Liver (tissue), 9 donors: Measurements from ENCODE around the gene SMYD3. TPM values are rescaled to one million over a fixed set of nuclear protein-coding genes. Genes with fewer than 3 reads are reported as not detected.

Source experiments
- DNase-seq: peaks from one replicate; pipeline ENCODE4 v3.0.0-alpha.2; 2017; ENCODE audit warnings: low spot score
- H3K27ac ChIP-seq, 2 donors: one replicate each; pipeline ENCODE4 v1.7.0; 2013; ENCODE audit warnings: inconsistent platforms in 2 of 2, low read length in 2 of 2, control low read depth in 1 of 2, low read depth in 1 of 2, mild to moderate bottlenecking in 1 of 2
- H3K27me3 ChIP-seq, 4 donors: one replicate each; pipeline versions ENCODE4 v1.6.1 to v1.7.0; 2013; ENCODE audit warnings: low read length in 3 of 4, inconsistent platforms in 1 of 4, mild to moderate bottlenecking in 1 of 4, moderate library complexity in 1 of 4; ENCODE audit not compliant: control insufficient read depth in 4 of 4, insufficient read depth in 4 of 4
- H3K36me3 ChIP-seq, 4 donors: one replicate each; pipeline versions ENCODE4 v1.6.1 to v1.7.0; 2013; ENCODE audit warnings: low read length in 3 of 4, mild to moderate bottlenecking in 3 of 4, low read depth in 1 of 4, moderate library complexity in 1 of 4; ENCODE audit not compliant: control insufficient read depth in 4 of 4, insufficient read depth in 3 of 4
- H3K4me1 ChIP-seq, 4 donors: one replicate each; pipeline versions ENCODE4 v1.6.1 to v1.7.0; 2013; ENCODE audit warnings: low read length in 3 of 4, mild to moderate bottlenecking in 3 of 4, moderate library complexity in 1 of 4; ENCODE audit not compliant: control insufficient read depth in 4 of 4, insufficient read depth in 4 of 4
- H3K4me3 ChIP-seq, 3 donors: one replicate each; pipeline versions ENCODE4 v1.6.1 to v1.7.0; 2013; ENCODE audit warnings: low read length in 3 of 3, control low read depth in 1 of 3, low read depth in 1 of 3, mild to moderate bottlenecking in 1 of 3
- H3K9ac ChIP-seq, 2 donors: one replicate each; pipeline ENCODE4 v1.7.0; 2013; ENCODE audit warnings: low read length in 2 of 2, mild to moderate bottlenecking in 2 of 2, moderate library complexity in 2 of 2, control low read depth in 1 of 2, low read depth in 1 of 2
- H3K9me3 ChIP-seq, 4 donors: one replicate each; pipeline versions ENCODE4 v1.6.1 to v1.7.0; 2013; ENCODE audit warnings: low read length in 3 of 4; ENCODE audit not compliant: control insufficient read depth in 4 of 4
- EGR1 ChIP-seq, 2 donors: IDR thresholded peaks; 2 replicates each; pipeline ENCODE4 v1.6.1; 2016 to 2018; ENCODE audit warnings: antibody characterized with exemption in 2 of 2, low read depth in 2 of 2
- FOXA2 ChIP-seq: IDR thresholded peaks from 2 replicates; pipeline ENCODE4 v1.6.1; 2016; ENCODE audit warnings: antibody characterized with exemption
- GABPA ChIP-seq, 2 donors: IDR thresholded peaks in 1 of 2; conservative IDR thresholded peaks in 1 of 2; 2 replicates each; pipeline ENCODE4 v1.6.1; 2016; ENCODE audit warnings: antibody characterized with exemption in 2 of 2, mild to moderate bottlenecking in 1 of 2, moderate library complexity in 1 of 2
- HNF4A ChIP-seq, 2 donors: conservative IDR thresholded peaks; 2 replicates each; pipeline ENCODE4 v1.6.1; 2016; ENCODE audit warnings: antibody characterized with exemption in 2 of 2, mild to moderate bottlenecking in 2 of 2
- HNF4G ChIP-seq: IDR thresholded peaks from 2 replicates; pipeline ENCODE4 v1.6.1; 2016; ENCODE audit warnings: antibody characterized with exemption
- JUND ChIP-seq, 2 donors: IDR thresholded peaks; 2 replicates each; pipeline ENCODE4 v1.6.1; 2016; ENCODE audit warnings: antibody characterized with exemption in 2 of 2
- NR2F2 ChIP-seq: IDR thresholded peaks from 2 replicates; pipeline ENCODE4 v1.6.1; 2016; ENCODE audit warnings: antibody characterized with exemption
- RAD21 ChIP-seq, 2 donors: IDR thresholded peaks; 2 replicates each; pipeline ENCODE4 v1.6.1; 2016; ENCODE audit warnings: antibody characterized with exemption in 2 of 2, mild to moderate bottlenecking in 2 of 2
- RXRA ChIP-seq, 2 donors: IDR thresholded peaks; 2 replicates each; pipeline ENCODE4 v1.6.1; 2017 to 2018; ENCODE audit warnings: antibody characterized with exemption in 2 of 2, mild to moderate bottlenecking in 1 of 2
- SP1 ChIP-seq: IDR thresholded peaks from 2 replicates; pipeline ENCODE4 v1.6.1; 2018; ENCODE audit warnings: antibody characterized with exemption, mild to moderate bottlenecking
- TAF1 ChIP-seq: conservative IDR thresholded peaks from 2 replicates; pipeline ENCODE4 v1.6.1; 2016; ENCODE audit warnings: antibody characterized with exemption, mild to moderate bottlenecking
- YY1 ChIP-seq: IDR thresholded peaks from 2 replicates; pipeline ENCODE4 v1.6.1; 2016; ENCODE audit warnings: antibody characterized with exemption, mild to moderate bottlenecking
- WGBS: extraction: QIAGEN DNeasy Blood & Tissue Kit; methylation state at CpG from one replicate; pipeline ENCODE4 v1.1.7; 2013; 5-methylcytosine and 5-hydroxymethylcytosine counted together
- polyA plus RNA-seq, 2 donors: library from polyadenylated mRNA; stranded (reverse) in 1 of 2; unstranded in 1 of 2; fragments of 200-250 nt in 1 of 2; fragments of >200 nt in 1 of 2; fragmentation: Nextera tagmentation in 1 of 2; extraction: Ambion mirVana in 1 of 2; gene quantifications; one replicate each; pipeline versions ENCODE4 v1.2.1 to v1.2.3, GENCODE V29; 2013 to 2015
- total RNA-seq, 2 donors: library from RNA; depleted of rRNA; stranded (reverse); fragments of >200 nt; gene quantifications; one replicate each; pipeline ENCODE4 v1.2.3, GENCODE V29; 2014
- TF ChIP-seq, protein P1 (sequence below): IDR thresholded peaks from 2 replicates; pipeline ENCODE4 v1.6.1; 2016; ENCODE audit warnings: antibody characterized with exemption
- TF ChIP-seq, protein P2 (sequence below): IDR thresholded peaks from 2 replicates; pipeline ENCODE4 v1.6.1; 2016; ENCODE audit warnings: antibody characterized with exemption
- TF ChIP-seq, protein P3 (sequence below): fragments of 150-350 bp; IDR thresholded peaks from 2 replicates; pipeline ENCODE4 v1.5.1; 2017; ENCODE audit warnings: improper control_type of control experiment, low read depth, low read length; ENCODE audit not compliant: missing input control
- TF ChIP-seq, protein P4 (sequence below): IDR thresholded peaks from 2 replicates; pipeline ENCODE4 v1.6.1; 2016; ENCODE audit warnings: antibody characterized with exemption, mild to moderate bottlenecking
- TF ChIP-seq, protein P5 (sequence below): IDR thresholded peaks from 2 replicates; pipeline ENCODE4 v1.6.1; 2016; ENCODE audit warnings: antibody characterized with exemption
- donor health status: healthy.
- donor health status: healthy.
- donor health status: healthy.
- donor health status: healthy.
- donor health status: healthy.

SMYD3 gene
- total and polyA plus RNA-seq, 4 donors, result 3.1 to 9.1 (median 8.0) TPM

DNA sequence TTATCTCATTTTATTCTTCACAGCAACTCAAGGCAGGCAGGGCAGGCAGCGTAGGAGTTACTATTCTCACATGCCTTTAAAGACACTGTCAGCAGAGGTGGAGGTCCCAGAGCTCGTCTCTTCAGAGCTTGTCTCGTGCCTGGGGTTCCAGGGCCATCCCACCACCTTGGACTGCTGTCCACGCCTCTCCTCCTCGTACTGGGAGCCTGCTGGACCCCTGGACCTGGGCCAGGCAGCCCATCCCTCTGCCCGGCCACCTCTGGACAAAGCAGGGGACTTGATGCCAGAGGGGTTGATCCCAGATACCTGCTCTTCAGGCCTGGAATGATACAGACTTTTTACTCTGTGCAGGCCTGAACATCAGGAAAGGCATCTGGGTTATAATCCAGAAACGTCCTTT, 805.4 kb downstream of the SMYD3 start:
- Histone ChIP-seq H3K27ac (no peak overlapping the region), H3K36me3 (no peaks in the 10 kb centered on the region), H3K4me3 (no peak overlapping the region), H3K9ac (no peak overlapping the region), H3K9me3 (no peaks in the 10 kb centered on the region), H3K27me3 (no peaks in the 10 kb centered on the region), H3K4me1 (no peaks in the 10 kb centered on the region)
- WGBS, result 84% methylated on average over 7 of the region's 7 CpGs
- TF ChIP-seq, protein P1, sequence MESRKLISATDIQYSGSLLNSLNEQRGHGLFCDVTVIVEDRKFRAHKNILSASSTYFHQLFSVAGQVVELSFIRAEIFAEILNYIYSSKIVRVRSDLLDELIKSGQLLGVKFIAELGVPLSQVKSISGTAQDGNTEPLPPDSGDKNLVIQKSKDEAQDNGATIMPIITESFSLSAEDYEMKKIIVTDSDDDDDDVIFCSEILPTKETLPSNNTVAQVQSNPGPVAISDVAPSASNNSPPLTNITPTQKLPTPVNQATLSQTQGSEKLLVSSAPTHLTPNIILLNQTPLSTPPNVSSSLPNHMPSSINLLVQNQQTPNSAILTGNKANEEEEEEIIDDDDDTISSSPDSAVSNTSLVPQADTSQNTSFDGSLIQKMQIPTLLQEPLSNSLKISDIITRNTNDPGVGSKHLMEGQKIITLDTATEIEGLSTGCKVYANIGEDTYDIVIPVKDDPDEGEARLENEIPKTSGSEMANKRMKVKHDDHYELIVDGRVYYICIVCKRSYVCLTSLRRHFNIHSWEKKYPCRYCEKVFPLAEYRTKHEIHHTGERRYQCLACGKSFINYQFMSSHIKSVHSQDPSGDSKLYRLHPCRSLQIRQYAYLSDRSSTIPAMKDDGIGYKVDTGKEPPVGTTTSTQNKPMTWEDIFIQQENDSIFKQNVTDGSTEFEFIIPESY, result no peak
- no peak for TF ChIP-seq JUND (IDR thresholded peaks at IDR 0.05)
- no peak for TF ChIP-seq SP1
- TF ChIP-seq GABPA (IDR thresholded peaks at IDR 0.05 in 1 of 2, conservative IDR thresholded peaks at IDR 0.05 in 1 of 2), result no peak
- TF ChIP-seq HNF4G, result no peak
- TF ChIP-seq NR2F2, result no peak
- no peak for DNase-seq

DNA sequence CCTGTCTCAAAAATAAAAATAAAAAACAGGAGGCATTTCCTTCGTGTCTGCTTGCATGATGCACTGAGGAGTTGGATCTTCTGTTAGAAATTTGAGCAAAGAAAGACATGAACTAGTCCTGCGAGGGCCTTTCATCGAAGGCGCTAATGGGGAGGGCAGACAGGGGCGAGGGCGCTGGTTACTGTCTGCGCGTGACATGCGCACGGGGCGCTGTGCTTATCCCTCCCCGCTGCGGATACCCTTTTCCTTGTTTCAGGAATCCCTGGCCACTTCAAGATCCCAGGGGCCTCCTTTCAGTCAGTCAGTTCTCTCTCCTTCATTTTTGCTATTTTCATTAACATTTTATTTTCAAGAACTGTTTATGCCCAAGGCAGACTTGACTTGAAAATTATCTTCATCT, 806.4 kb downstream of the SMYD3 start:
- no peak for DNase-seq
- Histone ChIP-seq H3K4me3 (no peak overlapping the region), H3K9me3 (no peaks in the 10 kb centered on the region), H3K9ac (no peak overlapping the region), H3K4me1 (no peaks in the 10 kb centered on the region), H3K36me3 (no peaks in the 10 kb centered on the region), H3K27ac (no peak overlapping the region), H3K27me3 (no peaks in the 10 kb centered on the region)
- WGBS, result 97% methylated on average over 13 of the region's 13 CpGs
- TF ChIP-seq EGR1 (IDR thresholded peaks at IDR 0.05; ENCODE audit: low read depth in 2 of 2) (no peak), HNF4A (conservative IDR thresholded peaks at IDR 0.05) (no peak), RXRA (IDR thresholded peaks at IDR 0.05) (no peak), SP1 (no peak), NR2F2 (no peak), RAD21 (IDR thresholded peaks at IDR 0.05) (no peak), YY1 (no peak), TAF1 (no peak), FOXA2 (no peak), GABPA (IDR thresholded peaks at IDR 0.05 in 1 of 2, conservative IDR thresholded peaks at IDR 0.05 in 1 of 2) (no peak), HNF4G (no peak)
- TF ChIP-seq, protein P2, sequence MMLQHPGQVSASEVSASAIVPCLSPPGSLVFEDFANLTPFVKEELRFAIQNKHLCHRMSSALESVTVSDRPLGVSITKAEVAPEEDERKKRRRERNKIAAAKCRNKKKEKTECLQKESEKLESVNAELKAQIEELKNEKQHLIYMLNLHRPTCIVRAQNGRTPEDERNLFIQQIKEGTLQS, result no peak
- TF ChIP-seq, protein P1, result no peak
- TF ChIP-seq, protein P3, sequence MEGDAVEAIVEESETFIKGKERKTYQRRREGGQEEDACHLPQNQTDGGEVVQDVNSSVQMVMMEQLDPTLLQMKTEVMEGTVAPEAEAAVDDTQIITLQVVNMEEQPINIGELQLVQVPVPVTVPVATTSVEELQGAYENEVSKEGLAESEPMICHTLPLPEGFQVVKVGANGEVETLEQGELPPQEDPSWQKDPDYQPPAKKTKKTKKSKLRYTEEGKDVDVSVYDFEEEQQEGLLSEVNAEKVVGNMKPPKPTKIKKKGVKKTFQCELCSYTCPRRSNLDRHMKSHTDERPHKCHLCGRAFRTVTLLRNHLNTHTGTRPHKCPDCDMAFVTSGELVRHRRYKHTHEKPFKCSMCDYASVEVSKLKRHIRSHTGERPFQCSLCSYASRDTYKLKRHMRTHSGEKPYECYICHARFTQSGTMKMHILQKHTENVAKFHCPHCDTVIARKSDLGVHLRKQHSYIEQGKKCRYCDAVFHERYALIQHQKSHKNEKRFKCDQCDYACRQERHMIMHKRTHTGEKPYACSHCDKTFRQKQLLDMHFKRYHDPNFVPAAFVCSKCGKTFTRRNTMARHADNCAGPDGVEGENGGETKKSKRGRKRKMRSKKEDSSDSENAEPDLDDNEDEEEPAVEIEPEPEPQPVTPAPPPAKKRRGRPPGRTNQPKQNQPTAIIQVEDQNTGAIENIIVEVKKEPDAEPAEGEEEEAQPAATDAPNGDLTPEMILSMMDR, result no peak
- TF ChIP-seq, protein P4, sequence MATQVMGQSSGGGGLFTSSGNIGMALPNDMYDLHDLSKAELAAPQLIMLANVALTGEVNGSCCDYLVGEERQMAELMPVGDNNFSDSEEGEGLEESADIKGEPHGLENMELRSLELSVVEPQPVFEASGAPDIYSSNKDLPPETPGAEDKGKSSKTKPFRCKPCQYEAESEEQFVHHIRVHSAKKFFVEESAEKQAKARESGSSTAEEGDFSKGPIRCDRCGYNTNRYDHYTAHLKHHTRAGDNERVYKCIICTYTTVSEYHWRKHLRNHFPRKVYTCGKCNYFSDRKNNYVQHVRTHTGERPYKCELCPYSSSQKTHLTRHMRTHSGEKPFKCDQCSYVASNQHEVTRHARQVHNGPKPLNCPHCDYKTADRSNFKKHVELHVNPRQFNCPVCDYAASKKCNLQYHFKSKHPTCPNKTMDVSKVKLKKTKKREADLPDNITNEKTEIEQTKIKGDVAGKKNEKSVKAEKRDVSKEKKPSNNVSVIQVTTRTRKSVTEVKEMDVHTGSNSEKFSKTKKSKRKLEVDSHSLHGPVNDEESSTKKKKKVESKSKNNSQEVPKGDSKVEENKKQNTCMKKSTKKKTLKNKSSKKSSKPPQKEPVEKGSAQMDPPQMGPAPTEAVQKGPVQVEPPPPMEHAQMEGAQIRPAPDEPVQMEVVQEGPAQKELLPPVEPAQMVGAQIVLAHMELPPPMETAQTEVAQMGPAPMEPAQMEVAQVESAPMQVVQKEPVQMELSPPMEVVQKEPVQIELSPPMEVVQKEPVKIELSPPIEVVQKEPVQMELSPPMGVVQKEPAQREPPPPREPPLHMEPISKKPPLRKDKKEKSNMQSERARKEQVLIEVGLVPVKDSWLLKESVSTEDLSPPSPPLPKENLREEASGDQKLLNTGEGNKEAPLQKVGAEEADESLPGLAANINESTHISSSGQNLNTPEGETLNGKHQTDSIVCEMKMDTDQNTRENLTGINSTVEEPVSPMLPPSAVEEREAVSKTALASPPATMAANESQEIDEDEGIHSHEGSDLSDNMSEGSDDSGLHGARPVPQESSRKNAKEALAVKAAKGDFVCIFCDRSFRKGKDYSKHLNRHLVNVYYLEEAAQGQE, result no peak
- TF ChIP-seq, protein P5, sequence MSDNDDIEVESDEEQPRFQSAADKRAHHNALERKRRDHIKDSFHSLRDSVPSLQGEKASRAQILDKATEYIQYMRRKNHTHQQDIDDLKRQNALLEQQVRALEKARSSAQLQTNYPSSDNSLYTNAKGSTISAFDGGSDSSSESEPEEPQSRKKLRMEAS, result no peak
